ENCODE data around the gene CHIC1. TPM values are rescaled to one million over a fixed set of nuclear protein-coding genes. Genes with fewer than 3 reads are reported as not detected.
"Not testable (repeated sequence)": the region's sequence is repeated elsewhere in the genome, so short reads cannot be mapped to it uniquely, and the experiment has no call there.

The CHIC1 gene
- total RNA-seq, 4 donors from 2014 or later: 1.8 to 6.6 (median 4.8) TPM

- DNase-seq (no peak), ATAC-seq (no peak)
- Histone ChIP-seq H3K27me3 (no peaks in the 10 kb centered on the region), H3K9me3 (no peaks in the 10 kb centered on the region), H3K27ac (no peak overlapping the region), H3K4me3 (no peak overlapping the region), H3K36me3 (no peaks in the 10 kb centered on the region), H3K4me1 (no peaks in the 10 kb centered on the region)
- in situ Hi-C loops (cut with MboI; ENCODE audit: low sequenced_read_pairs in 4 of 4): no loop called here
- TF ChIP-seq CTCF (IDR thresholded peaks at IDR 0.05 in 4 of 5, conservative IDR thresholded peaks at IDR 0.05 in 1 of 5) (no peak), POLR2A (IDR thresholded peaks at IDR 0.05) (no peak)
- intact Hi-C loops (cut with DNase I; ENCODE audit: low total_unique reads): no loop called here
Observed at GRCh38 chrX:73581002-73581628, 18.1 kb downstream of the CHIC1 start.

GRCh38 chrX:73597758-73598157 is 34.8 kb downstream of the CHIC1 start:
- not testable (repeated sequence) for ATAC-seq

GRCh38 chrX:73615022-73615421 is 52.0 kb downstream of the CHIC1 start:
- H3K9me3 ChIP-seq: no peaks in the 10 kb centered on the region
- in situ Hi-C loops (cut with MboI; ENCODE audit: low sequenced_read_pairs in 4 of 4): no loop called here
- H3K27me3 ChIP-seq: no peaks in the 10 kb centered on the region
- no peak for ATAC-seq
- intact Hi-C loops (cut with DNase I; ENCODE audit: low total_unique reads): no loop called here
- DNase-seq: no peak
- no peaks in the 10 kb centered on the region for H3K36me3 ChIP-seq
- TF ChIP-seq POLR2A (IDR thresholded peaks at IDR 0.05): no peak
- TF ChIP-seq CTCF (IDR thresholded peaks at IDR 0.05 in 4 of 5, conservative IDR thresholded peaks at IDR 0.05 in 1 of 5): no peak
- H3K4me1 ChIP-seq: no peaks in the 10 kb centered on the region
- H3K4me3 ChIP-seq: no peak overlapping the region
- no peak overlapping the region for H3K27ac ChIP-seq

More at GRCh38 chrX:73597758-73598157, 34.8 kb downstream of the CHIC1 start:
- H3K4me1 ChIP-seq; H3K27ac ChIP-seq; H3K27me3 ChIP-seq; H3K9me3 ChIP-seq; in situ Hi-C loops (cut with MboI; ENCODE audit: low sequenced_read_pairs in 4 of 4); H3K36me3 ChIP-seq; DNase-seq; H3K4me3 ChIP-seq; intact Hi-C loops (cut with DNase I; ENCODE audit: low total_unique reads): not testable (repeated sequence)

- in situ Hi-C loops (cut with MboI; ENCODE audit: low sequenced_read_pairs in 4 of 4); H3K4me3 ChIP-seq; H3K4me1 ChIP-seq; intact Hi-C loops (cut with DNase I; ENCODE audit: low total_unique reads); H3K27ac ChIP-seq; DNase-seq; H3K36me3 ChIP-seq; ATAC-seq; H3K27me3 ChIP-seq: not testable (repeated sequence)
- peaks cover 0 to 14% (median 0%) of the 10 kb centered on the region in 3 donors for H3K9me3 ChIP-seq
Observed at GRCh38 chrX:73641669-73642068, 78.7 kb downstream of the CHIC1 start.

- Histone ChIP-seq H3K4me1 (no peaks in the 10 kb centered on the region), H3K27ac (no peak overlapping the region), H3K36me3 (no peaks in the 10 kb centered on the region), H3K9me3 (peaks cover 0 to 10% (median 0%) of the 10 kb centered on the region in 3 donors), H3K4me3 (no peak overlapping the region), H3K27me3 (peaks cover 0 to 3% (median 0%) of the 10 kb centered on the region in 3 donors)
- in situ Hi-C loops (cut with MboI; ENCODE audit: low sequenced_read_pairs in 4 of 4) (no loop called here), intact Hi-C loops (cut with DNase I; ENCODE audit: low total_unique reads) (no loop called here)
- ATAC-seq (no peak), DNase-seq (no peak)
- no peak for TF ChIP-seq CTCF (IDR thresholded peaks at IDR 0.05 in 4 of 5, conservative IDR thresholded peaks at IDR 0.05 in 1 of 5)
- no peak for TF ChIP-seq POLR2A (IDR thresholded peaks at IDR 0.05)
Observed at GRCh38 chrX:73647212-73647611, 84.2 kb downstream of the CHIC1 start.

All from gastrocnemius medialis (tissue), 4 donors.